T-cell (primary cell): ENCODE data around the gene SPRED1. TPM values are rescaled to one million over a fixed set of nuclear protein-coding genes. Genes with fewer than 3 reads are reported as not detected.

ENCODE experiments used
- ATAC-seq, 4 experiments: fragments of 200-7000 bp in 3 of 4; fragments of 150-1000 bp in 1 of 4; cut with Tn5 transposase; replicated peaks in 1 of 4; 1 replicate in 3 of 4; 2 replicates in 1 of 4; pipeline ENCODE4 v1.10.0; 2021; ENCODE audit warnings: moderate library complexity in 3 of 4, mild to moderate bottlenecking in 2 of 4, moderate number of reproducible peaks in 1 of 4
- CTCF ChIA-PET, 2 donors: fragments of 300-600 bp; sonication (Branson Sonifier 250); formaldehyde crosslinking; loops; one replicate each; lab custom pipeline; 2022; ENCODE audit warnings: antibody characterized with exemption in 2 of 2; lab: Charles Lee
- POLR2A ChIA-PET, 2 donors: fragments of 300-600 bp; sonication (Branson Sonifier 250); formaldehyde crosslinking; loops; one replicate each; lab custom pipeline; 2022; ENCODE audit warnings: antibody characterized with exemption in 2 of 2; lab: Charles Lee
- DNase-seq, 35 experiments: peaks; one replicate each; pipeline versions ENCODE4 v3.0.0 to v3.0.0-alpha.2; 2013 to 2023
- H3K27ac ChIP-seq: one replicate; pipeline ENCODE4 v1.5.1; 2013; ENCODE audit warnings: low read length
- H3K27me3 ChIP-seq, 2 experiments: replicated peaks in 1 of 2; 1 replicate in 1 of 2; 2 replicates in 1 of 2; pipeline versions ENCODE4 v1.6.1 to v1.7.0; 2013; ENCODE audit warnings: low read length in 1 of 2, mixed read lengths in 1 of 2; ENCODE audit not compliant: control insufficient read depth in 2 of 2, insufficient read depth in 2 of 2; ENCODE audit errors: extremely low read depth in 1 of 2
- H3K36me3 ChIP-seq, 2 donors: 1 replicate in 1 of 2; 2 replicates in 1 of 2; pipeline versions ENCODE4 v1.6.1 to v1.7.0; 2013; ENCODE audit warnings: low read length in 1 of 2; ENCODE audit not compliant: control insufficient read depth in 2 of 2, insufficient read depth in 1 of 2; ENCODE audit errors: extremely low read depth in 1 of 2
- H3K4me1 ChIP-seq, 2 experiments: 1 replicate in 1 of 2; 2 replicates in 1 of 2; pipeline versions ENCODE4 v1.6.1 to v1.7.0; 2013; ENCODE audit warnings: low read length in 2 of 2, mixed read lengths in 1 of 2; ENCODE audit not compliant: insufficient read depth in 2 of 2, control insufficient read depth in 1 of 2; ENCODE audit errors: extremely low read depth in 1 of 2
- H3K4me3 ChIP-seq, 2 donors: 1 replicate in 1 of 2; 2 replicates in 1 of 2; pipeline versions ENCODE4 v1.5.1 to v1.7.0; 2013; ENCODE audit warnings: mild to moderate bottlenecking in 2 of 2, low read length in 1 of 2, moderate library complexity in 1 of 2; ENCODE audit not compliant: control insufficient read depth in 1 of 2; ENCODE audit errors: extremely low read depth in 1 of 2
- H3K9me3 ChIP-seq: 2 replicates; pipeline ENCODE4 v1.7.0; 2013
- H3K27ac Mint-ChIP-seq, 2 donors: one replicate each; pipeline ENCODE4 v1.8.0; 2020 to 2021; ENCODE audit warnings: mild to moderate bottlenecking in 2 of 2, mixed read lengths in 2 of 2
- H3K27me3 Mint-ChIP-seq, 2 donors: one replicate each; pipeline ENCODE4 v1.8.0; 2021 to 2022; ENCODE audit warnings: mixed read lengths in 2 of 2
- H3K36me3 Mint-ChIP-seq: one replicate; pipeline ENCODE4 v1.8.0; 2021; ENCODE audit warnings: mixed read lengths
- H3K4me1 Mint-ChIP-seq, 3 donors: one replicate each; pipeline ENCODE4 v1.8.0; 2020 to 2022; ENCODE audit warnings: mixed read lengths in 3 of 3, mild to moderate bottlenecking in 1 of 3
- H3K4me3 Mint-ChIP-seq, 3 donors: one replicate each; pipeline ENCODE4 v1.8.0; 2020 to 2022; ENCODE audit warnings: mild to moderate bottlenecking in 3 of 3, mixed read lengths in 3 of 3, moderate library complexity in 3 of 3
- H3K9me3 Mint-ChIP-seq, 3 donors: one replicate each; pipeline ENCODE4 v1.8.0; 2020 to 2022; ENCODE audit warnings: mixed read lengths in 3 of 3
- WGBS: methylation state at CpG from one replicate; pipeline ENCODE4 v1.1.5; 2013; ENCODE audit warnings: missing lambda C conversion rate; ENCODE audit not compliant: insufficient coverage; 5-methylcytosine and 5-hydroxymethylcytosine counted together
- total RNA-seq, 35 experiments: library from RNA in 6 of 35; stranded (reverse) in 6 of 35; fragments of 120-200 nt in 1 of 35; gene quantifications; one replicate each; pipeline versions ENCODE4 v1.2.1 to v1.2.4 and lab custom pipeline; 2013 to 2026

The SPRED1 gene
- total RNA-seq, 5 donors from 2014 or later (not counting 1 experiment from before 2014, with no cell fraction given) = 0.13 to 0.72 (median 0.39) TPM

GRCh38 chr15:38243278-38244055 lies 9.2 kb upstream of the SPRED1 start:
- Histone ChIP-seq H3K4me1 (no peaks in the 10 kb centered on the region), H3K36me3 (no peaks in the 10 kb centered on the region), H3K9me3 (no peaks in the 10 kb centered on the region), H3K4me3 (no peak overlapping the region), H3K27ac (no peak overlapping the region), H3K27me3 (peaks cover 5 to 7% of the 10 kb centered on the region in 2 experiments)
- ATAC-seq (no peak), DNase-seq (no peak)
- Mint-ChIP-seq H3K4me3 (no peak overlapping the region), H3K36me3 (no peaks in the 10 kb centered on the region), H3K9me3 (no peaks in the 10 kb centered on the region), H3K27ac (no peak overlapping the region), H3K27me3 (peaks cover 32 to 42% of the 10 kb centered on the region in 2 donors), H3K4me1 (no peaks in the 10 kb centered on the region)
- 40% methylated on average over 1 of the region's 6 CpGs for WGBS
- POLR2A ChIA-PET = no interaction called here
- CTCF ChIA-PET = interaction anchor here in 1 of 2 donors (0.6 kb wide), 1 partner anchor 1654 kb away, joined by 3 read pairs; no protein-coding TSS in a partner anchor

GRCh38 chr15:38247336-38247735 lies 5.3 kb upstream of the SPRED1 start:
- no CpG with 5 or more reads among the region's 3 CpGs for WGBS
- CTCF ChIA-PET = interaction anchor here in 1 of 2 donors (0.6 kb wide), 1 partner anchor 1535 kb away, joined by 4 read pairs; the partner anchor contains the start of gene FSIP1
- DNase-seq (no peak), ATAC-seq (no peak)
- Mint-ChIP-seq H3K27me3 (peaks cover 38 to 52% of the 10 kb centered on the region in 2 donors), H3K4me3 (no peak overlapping the region), H3K36me3 (no peaks in the 10 kb centered on the region), H3K27ac (no peak overlapping the region), H3K9me3 (no peaks in the 10 kb centered on the region), H3K4me1 (peaks cover 10 to 16% (median 11%) of the 10 kb centered on the region in 3 donors)
- Histone ChIP-seq H3K27ac (no peak overlapping the region), H3K9me3 (no peaks in the 10 kb centered on the region), H3K4me1 (peaks cover 11 to 15% of the 10 kb centered on the region in 2 experiments), H3K27me3 (peaks cover 18 to 20% of the 10 kb centered on the region in 2 experiments), H3K4me3 (no peak overlapping the region), H3K36me3 (no peaks in the 10 kb centered on the region)
- POLR2A ChIA-PET = no interaction called here

GRCh38 chr15:38253351-38253781 lies 730 bp downstream of the SPRED1 start:
- Histone ChIP-seq H3K4me1 (peaks cover 16 to 24% of the 10 kb centered on the region in 2 experiments), H3K4me3 (peak overlapping the region; percentile 71 to 76), H3K9me3 (no peaks in the 10 kb centered on the region), H3K27ac (no peak overlapping the region), H3K27me3 (peaks cover 14 to 24% of the 10 kb centered on the region in 2 experiments), H3K36me3 (no peaks in the 10 kb centered on the region)
- H3K36me3 Mint-ChIP-seq = no peaks in the 10 kb centered on the region
- peak in 1 of 35 experiments; percentile 14 for DNase-seq
- H3K27me3 Mint-ChIP-seq = peaks cover 17 to 20% of the 10 kb centered on the region in 2 donors
- no peak for ATAC-seq
- H3K4me3 Mint-ChIP-seq = peak overlapping the region; percentile 75 to 94 (median 75)
- H3K9me3 Mint-ChIP-seq = no peaks in the 10 kb centered on the region
- ChIA-PET POLR2A (no interaction called here), CTCF (interaction anchor here in 1 of 2 donors (0.6 to 0.8 kb wide), 3 partner anchors 12 to 410 kb away, joined by 4 to 6 read pairs (median 4); no protein-coding TSS in a partner anchor)
- H3K4me1 Mint-ChIP-seq = peaks cover 26 to 35% (median 30%) of the 10 kb centered on the region in 3 donors
- WGBS = no CpG with 5 or more reads among the region's 4 CpGs
- H3K27ac Mint-ChIP-seq = peak overlapping the region in 1 of 2 donors; percentile 39

- Histone ChIP-seq H3K36me3 (no peaks in the 10 kb centered on the region), H3K27me3 (peaks cover 9 to 24% of the 10 kb centered on the region in 2 experiments), H3K9me3 (no peaks in the 10 kb centered on the region), H3K4me3 (no peak overlapping the region), H3K4me1 (peaks cover 16 to 24% of the 10 kb centered on the region in 2 experiments), H3K27ac (no peak overlapping the region)
- DNase-seq (peak in 28 of 35 experiments; percentile 5 to 63 (median 20)), ATAC-seq (peak; percentile 63 to 80 (median 76))
- Mint-ChIP-seq H3K27ac (no peak overlapping the region), H3K4me3 (peak overlapping the region; percentile 75 to 94 (median 75)), H3K4me1 (peaks cover 26 to 35% (median 30%) of the 10 kb centered on the region in 3 donors), H3K36me3 (no peaks in the 10 kb centered on the region), H3K27me3 (peaks cover 10 to 15% of the 10 kb centered on the region in 2 donors), H3K9me3 (no peaks in the 10 kb centered on the region)
- ChIA-PET CTCF (interaction anchor here in 1 of 2 donors (0.6 to 0.8 kb wide), 3 partner anchors 11 to 200 kb away, joined by 3 to 6 read pairs (median 4); no protein-coding TSS in a partner anchor), POLR2A (no interaction called here)
- 50% methylated on average over 2 of the region's 15 CpGs for WGBS
Measured at GRCh38 chr15:38254051-38254883, 1.6 kb downstream of the SPRED1 start.

- POLR2A ChIA-PET = no interaction called here
- Histone ChIP-seq H3K36me3 (no peaks in the 10 kb centered on the region), H3K27ac (no peak overlapping the region), H3K9me3 (no peaks in the 10 kb centered on the region), H3K27me3 (peaks cover 2 to 23% of the 10 kb centered on the region in 2 experiments), H3K4me1 (peaks cover 14 to 22% of the 10 kb centered on the region in 2 experiments), H3K4me3 (no peak overlapping the region)
- Mint-ChIP-seq H3K9me3 (no peaks in the 10 kb centered on the region), H3K4me3 (no peak overlapping the region), H3K27ac (no peak overlapping the region), H3K4me1 (peaks cover 26 to 29% (median 26%) of the 10 kb centered on the region in 3 donors), H3K27me3 (peaks cover 2 to 10% of the 10 kb centered on the region in 2 donors), H3K36me3 (no peaks in the 10 kb centered on the region)
- WGBS = no CpG with 5 or more reads among the region's 2 CpGs
- ATAC-seq (no peak), DNase-seq (no peak)
- CTCF ChIA-PET = no interaction called here
Measured at GRCh38 chr15:38255690-38256089, 3.1 kb downstream of the SPRED1 start.

- Mint-ChIP-seq H3K9me3 (no peaks in the 10 kb centered on the region), H3K4me1 (peaks cover 16 to 18% (median 18%) of the 10 kb centered on the region in 3 donors), H3K4me3 (no peak overlapping the region), H3K36me3 (no peaks in the 10 kb centered on the region), H3K27ac (no peak overlapping the region), H3K27me3 (peaks cover 4 to 5% of the 10 kb centered on the region in 2 donors)
- Histone ChIP-seq H3K4me3 (no peak overlapping the region), H3K27ac (no peak overlapping the region), H3K4me1 (peaks cover 5 to 8% of the 10 kb centered on the region in 2 experiments), H3K36me3 (no peaks in the 10 kb centered on the region), H3K27me3 (peaks cover 0 to 6% of the 10 kb centered on the region in 2 experiments), H3K9me3 (no peaks in the 10 kb centered on the region)
- WGBS = 0% methylated on average over 1 of the region's 2 CpGs
- DNase-seq (no peak), ATAC-seq (no peak)
- ChIA-PET CTCF (no interaction called here), POLR2A (interaction anchor here in 1 of 2 donors (0.7 kb wide), 1 partner anchor 15 kb away, joined by 3 read pairs; no protein-coding TSS in a partner anchor)
Measured at GRCh38 chr15:38257676-38258075, 5.0 kb downstream of the SPRED1 start.
